HepG2 (cell line): ENCODE data around the gene RPL26. TPM values are rescaled to one million over a fixed set of nuclear protein-coding genes. Genes with fewer than 3 reads are reported as not detected.

Experiments used
- ATRX ChIP-seq: sonication (generic); formaldehyde crosslinking; IDR thresholded peaks from 2 replicates; pipeline ENCODE4 v1.4.0; 2020; ENCODE audit warnings: missing genetic modification reagents, borderline replicate concordance
- CHCHD3 ChIP-seq: sonication (generic); formaldehyde crosslinking; IDR thresholded peaks from 2 replicates; pipeline ENCODE4 v1.8.0; 2022; ENCODE audit warnings: mild to moderate bottlenecking, missing genetic modification reagents, moderate library complexity
- FOXA3 ChIP-seq: IDR thresholded peaks from 2 replicates; pipeline ENCODE4 v1.6.1; 2016; ENCODE audit warnings: missing genetic modification reagents, missing compliant biosample characterization
- GFI1 ChIP-seq: sonication (generic); formaldehyde crosslinking; IDR thresholded peaks from 2 replicates; pipeline ENCODE4 v1.5.0; 2020; ENCODE audit warnings: missing genetic modification reagents, mild to moderate bottlenecking, borderline replicate concordance
- HMG20B ChIP-seq: conservative IDR thresholded peaks from 2 replicates; pipeline ENCODE4 v1.6.1; 2016; ENCODE audit warnings: missing genetic modification reagents, missing compliant biosample characterization
- HNRNPH1 ChIP-seq: fragments of 200-400 bp; formaldehyde crosslinking; optimal IDR thresholded peaks from 2 replicates; pipeline ENCODE3; 2017; ENCODE audit warnings: mild to moderate bottlenecking, low read depth, low read length
- IKZF4 ChIP-seq: sonication (generic); formaldehyde crosslinking; IDR thresholded peaks from 2 replicates; pipeline ENCODE4 v1.5.1; 2020; ENCODE audit warnings: borderline replicate concordance, mild to moderate bottlenecking, low read depth, missing genetic modification reagents; ENCODE audit errors: not compliant biosample characterization
- PLSCR1 ChIP-seq: sonication (generic); formaldehyde crosslinking; IDR thresholded peaks from 2 replicates; pipeline ENCODE4 v1.5.0; 2020; ENCODE audit warnings: missing genetic modification reagents, mild to moderate bottlenecking, borderline replicate concordance
- PREB ChIP-seq: sonication (generic); formaldehyde crosslinking; IDR thresholded peaks from 2 replicates; pipeline ENCODE4 v1.4.0; 2020; ENCODE audit warnings: missing genetic modification reagents
- PTBP1 ChIP-seq: fragments of 200-400 bp; formaldehyde crosslinking; IDR thresholded peaks from 2 replicates; pipeline ENCODE4 v1.6.1; 2018; ENCODE audit warnings: low read length, low read depth; ENCODE audit not compliant: poor library complexity, severe bottlenecking
- STAG1 ChIP-seq: sonication (generic); formaldehyde crosslinking; IDR thresholded peaks from 2 replicates; pipeline ENCODE4 v1.4.0; 2020; ENCODE audit warnings: missing genetic modification reagents
- ZNF543 ChIP-seq: sonication (generic); formaldehyde crosslinking; IDR thresholded peaks from 2 replicates; pipeline ENCODE4 v1.4.0; 2020; ENCODE audit warnings: mild to moderate bottlenecking, missing genetic modification reagents
- ZNF879 ChIP-seq: sonication (generic); formaldehyde crosslinking; IDR thresholded peaks from 2 replicates; pipeline ENCODE4 v1.8.1; 2023; ENCODE audit warnings: missing genetic modification reagents
- ZSCAN25 ChIP-seq: sonication (generic); formaldehyde crosslinking; IDR thresholded peaks from 2 replicates; pipeline ENCODE4 v1.8.0; 2022; ENCODE audit warnings: mild to moderate bottlenecking, missing genetic modification reagents
- polyA plus RNA-seq, 8 experiments: library from polyadenylated mRNA; depleted of rRNA in 3 of 8; stranded (reverse) in 7 of 8; unstranded in 1 of 8; fragments of >200 nt; fragmentation: Illumina TruSeq in 4 of 8; extraction: Trizol in 4 of 8; gene quantifications; 2 replicates each; pipeline versions ENCODE4 v1.2.1 to v1.2.3, GENCODE V29; 2011 to 2016; ENCODE audit warnings: low read depth in 4 of 8, missing spikeins in 1 of 8, mixed read lengths in 1 of 8; ENCODE audit not compliant: insufficient read depth in 1 of 8
- total RNA-seq, 5 experiments: library from RNA; depleted of rRNA; stranded (reverse); fragments of >200 nt; fragmentation: Illumina TruSeq; extraction: Trizol; gene quantifications; 2 replicates each; pipeline ENCODE4 v1.2.3, GENCODE V29; 2016; ENCODE audit warnings: low read depth in 1 of 5

RPL26 gene
- total and polyA plus RNA-seq, 2 of the 13 experiments (the other 11 are each of a cell fraction or from before 2014, with no cell fraction given), result 2,817 to 3,529 TPM

GRCh38 chr17:8409966-8410882 lies 27.2 kb upstream of the RPL26 start (continued):
- no peak for TF ChIP-seq PREB (CRISPR knock-in tag)
- TF ChIP-seq HMG20B (CRISPR knock-in tag), result no peak
- TF ChIP-seq PLSCR1 (CRISPR knock-in tag), result no peak
- no peak for TF ChIP-seq CHCHD3 (CRISPR knock-in tag)
- no peak for TF ChIP-seq IKZF4 (CRISPR knock-in tag)
- no peak for TF ChIP-seq ZNF543 (CRISPR knock-in tag)
- no peak for TF ChIP-seq ATRX
- TF ChIP-seq ZNF879, result no peak
- TF ChIP-seq GFI1 (CRISPR knock-in tag), result no peak
- 0 out of 2 replicates have a peak, but pooled peaks have one; percentile 15 for TF ChIP-seq ZSCAN25 (CRISPR knock-in tag)
- TF ChIP-seq STAG1 (CRISPR knock-in tag), result peak; percentile 85
- TF ChIP-seq HNRNPH1, result no peak
- no peak for TF ChIP-seq PTBP1
- no peak; the same call in 1 of the 2 replicates for TF ChIP-seq FOXA3 (CRISPR knock-in tag)
